Endothelial cell of umbilical vein (primary cell): Measurements from ENCODE around the gene TBX5.

ENCODE experiments used
- CTCF ChIP-seq, 2 donors: IDR thresholded peaks; 1 replicate in 1 of 2; 2 replicates in 1 of 2; pipeline ENCODE4 v1.5.1; 2011; ENCODE audit warnings: low read length in 2 of 2, mild to moderate bottlenecking in 2 of 2, moderate library complexity in 2 of 2, control low read depth in 1 of 2, inconsistent platforms in 1 of 2, low read depth in 1 of 2; ENCODE audit not compliant: insufficient read depth in 1 of 2; ENCODE audit errors: extremely low read depth in 1 of 2
- EZH2 ChIP-seq: IDR thresholded peaks from 2 replicates; pipeline ENCODE4 v1.6.1; 2012; ENCODE audit warnings: borderline replicate concordance, low read depth, mild to moderate bottlenecking, moderate library complexity, low read length, inconsistent platforms; ENCODE audit not compliant: severe bottlenecking
- JUN ChIP-seq: IDR thresholded peaks from 2 replicates; pipeline ENCODE4 v1.6.1; 2011; ENCODE audit warnings: borderline replicate concordance, low read depth; ENCODE audit not compliant: insufficient read length, insufficient read depth
- MAX ChIP-seq: IDR thresholded peaks from 2 replicates; pipeline ENCODE4 v1.6.1; 2011; ENCODE audit not compliant: insufficient read depth, insufficient read length
- MYC ChIP-seq: IDR thresholded peaks from one replicate; pipeline ENCODE4 v1.6.1; 2011; ENCODE audit warnings: mild to moderate bottlenecking, low read depth, low read length
- POLR2A ChIP-seq: IDR thresholded peaks from 2 replicates; pipeline ENCODE4 v1.6.1; 2012; ENCODE audit warnings: low read depth, mild to moderate bottlenecking, control low read depth, low read length
- POLR2AphosphoS5 ChIP-seq: IDR thresholded peaks from 2 replicates; pipeline ENCODE4 v1.6.1; 2012; ENCODE audit warnings: low read depth, mild to moderate bottlenecking, control low read depth, low read length, moderate library complexity; ENCODE audit not compliant: insufficient read depth

GRCh38 chr12:114339626-114340025 is 66.3 kb downstream of the TBX5 start:
- TF ChIP-seq EZH2 (no peak), MYC (no peak), CTCF (IDR thresholded peaks at IDR 0.05; ENCODE audit: extremely low read depth in 1 of 2, insufficient read depth in 1 of 2, low read depth in 1 of 2, low read length in 2 of 2) (no peak), POLR2A (no peak), JUN (no peak), MAX (no peak), POLR2AphosphoS5 (no peak)
